ENCODE measurements around the gene DUOX1. TPM values are rescaled to one million over a fixed set of nuclear protein-coding genes. Genes with fewer than 3 reads are reported as not detected.

Gene DUOX1
- total and polyA plus RNA-seq, 2 of the 13 experiments (the other 11 are each of a cell fraction or from before 2014, with no cell fraction given), result 0.03 TPM; not detected in 1

- 0 out of 2 replicates have a peak, but pooled peaks have one; percentile 4 for TF ChIP-seq SNAPC4 (CRISPR knock-in tag; IDR thresholded peaks at IDR 0.05)
Observed at GRCh38 chr15:45201557-45201859, 71.7 kb downstream of the DUOX1 start (continued).

GRCh38 chr15:45201869-45202268, 72.1 kb downstream of the DUOX1 start:
- peaks cover 43% of the 10 kb centered on the region for H3K4me1 ChIP-seq (ENCODE audit: insufficient read depth, low read length)
- no peak overlapping the region for H3K27ac ChIP-seq (ENCODE audit: extremely low read length, insufficient read depth, low read length)
- ChIA-PET POLR2A (interaction anchor here (0.6 to 5.4 kb wide), 9 partner anchors 15 to 200 kb away, joined by 3 to 42 read pairs (median 9); partner anchors contain the start of gene SHF), CTCF (ENCODE audit: low intra/inter-chr PET ratio, low total read pairs) (no interaction called here)
- DNase-seq (ENCODE audit: low spot score), result no peak
- ATAC-seq, result no peak
- TF ChIP-seq ZBTB3 (CRISPR knock-in tag; IDR thresholded peaks at IDR 0.05; ENCODE audit: borderline replicate concordance, low read depth), result 0 out of 2 replicates have a peak, but pooled peaks have one; percentile 9
- no peak for TF ChIP-seq MIXL1 (CRISPR knock-in tag; IDR thresholded peaks at IDR 0.05)
- TF ChIP-seq MAFF (IDR thresholded peaks at IDR 0.05; ENCODE audit: low read depth, low read length), result no peak
- TF ChIP-seq POLR2AphosphoS2 (IDR thresholded peaks at IDR 0.05; ENCODE audit: low read depth, low read length), result no peak
- TF ChIP-seq ZNF484 (CRISPR knock-in tag; IDR thresholded peaks at IDR 0.05; ENCODE audit: borderline replicate concordance, low read depth), result no peak
- H3K79me2 ChIP-seq (ENCODE audit: insufficient read depth, low read length), result no peaks in the 10 kb centered on the region
- H3K27me3 ChIP-seq (ENCODE audit: control insufficient read depth in 1 of 2, insufficient read depth in 2 of 2, low read length in 2 of 2), result peaks cover 0 to 4% of the 10 kb centered on the region in 2 experiments; a peak in 2 of 5 replicates
- no peak overlapping the region for H2AFZ ChIP-seq (ENCODE audit: low read length)
- in situ Hi-C loops (cut with HindIII; ENCODE audit: extremely low pct_ligation_motif_present, low pct_unique_long_range_greater_than_20kb), result loop anchor here (10.0 kb wide), 1 partner anchor 203 kb away; a partner anchor contains a TSS
- no peaks in the 10 kb centered on the region for H4K20me1 ChIP-seq (ENCODE audit: insufficient read depth, low read length)
- no peaks in the 10 kb centered on the region for H3K9me3 ChIP-seq (ENCODE audit: low read length)
- peak overlapping the region; percentile 80 for H3K4me2 ChIP-seq (ENCODE audit: low read depth, low read length)
- BruUV-seq (replicated peaks), result no TSS peak
- H3K4me3 ChIP-seq (replicated peaks in 1 of 3; ENCODE audit: insufficient read depth in 1 of 3, low read depth in 2 of 3, low read length in 3 of 3), result peak overlapping the region in 1 of 3 experiments; percentile 88; a peak in 2 of 6 replicates
- H3K36me3 ChIP-seq (replicated peaks in 1 of 2; ENCODE audit: control insufficient read depth in 1 of 2, insufficient read depth in 2 of 2, low read length in 2 of 2), result no peaks in the 10 kb centered on the region
- WGBS (ENCODE audit: low lambda C conversion rate), result 66% methylated on average over 6 of the region's 7 CpGs
- FAIRE-seq, result no peak
- H3K9ac ChIP-seq (ENCODE audit: insufficient read depth, low read depth, low read length), result peak overlapping the region; percentile 88; the same call in 1 of the 2 replicates
- intact Hi-C loops (cut with micrococcal nuclease; ENCODE audit: unreplicated experiment), result loop anchor here (2.0 to 10.0 kb wide), 5 partner anchors 15 to 413 kb away; partner anchors contain the start of genes BLOC1S6 and SHF
